Activated CD4-positive, alpha-beta T cell treated with anti-CD3 and anti-CD28 coated beads, Interleukin-2, amount 50 U/mL, for 16 hours (primary cell): ENCODE data around the gene RUNX3.
"Not testable (repeated sequence)": the region's sequence is repeated elsewhere in the genome, so short reads cannot be mapped to it uniquely, and the experiment has no call there.

Source experiments
- DNase-seq: peaks from one replicate; pipeline ENCODE4 v3.0.0-alpha.2; 2020

Gene RUNX3

DNA sequence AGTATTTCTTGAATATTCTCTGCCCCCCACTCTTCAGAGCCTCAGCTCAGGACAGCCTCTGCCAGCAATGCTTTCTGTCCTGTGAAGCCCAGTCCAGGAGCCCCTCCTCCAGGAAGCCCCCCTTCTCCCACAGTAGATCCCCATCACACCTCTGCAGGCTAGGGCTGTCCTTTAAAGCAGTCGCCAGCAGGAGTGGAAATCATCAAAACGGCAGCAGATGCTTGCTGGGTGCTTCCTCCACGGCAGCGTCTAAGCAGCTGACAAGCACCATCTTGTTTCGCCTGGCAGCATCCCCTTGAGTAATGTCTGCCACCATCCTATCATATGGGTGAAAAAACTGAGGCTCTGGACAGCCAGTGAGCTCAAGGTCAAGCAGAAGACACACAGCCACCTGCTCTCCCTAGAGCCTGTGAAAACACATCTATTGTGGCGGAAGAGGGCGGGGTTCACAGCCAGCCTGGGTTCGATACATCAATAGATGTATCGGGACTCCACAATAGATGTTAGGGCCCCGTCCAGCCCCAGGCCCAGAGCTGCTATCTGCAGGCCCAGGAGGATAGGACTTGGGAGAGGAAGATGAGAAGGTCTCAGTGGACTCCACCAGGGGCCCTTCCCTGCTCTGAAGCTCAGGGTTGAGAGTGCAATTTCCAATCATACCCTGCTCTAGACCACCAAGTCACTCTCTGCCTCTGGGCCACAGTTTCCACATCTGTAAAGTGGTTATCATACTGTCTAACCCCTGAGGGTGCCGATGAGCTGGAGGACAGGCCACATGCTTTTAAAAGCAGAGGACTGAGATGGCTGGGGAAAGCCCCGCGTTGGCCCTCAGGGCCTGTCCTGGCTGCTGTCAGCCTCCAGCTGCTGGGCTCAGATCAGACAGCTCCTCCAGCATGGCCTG, 17.5 kb downstream of the RUNX3 start:
- DNase-seq: no peak

DNA sequence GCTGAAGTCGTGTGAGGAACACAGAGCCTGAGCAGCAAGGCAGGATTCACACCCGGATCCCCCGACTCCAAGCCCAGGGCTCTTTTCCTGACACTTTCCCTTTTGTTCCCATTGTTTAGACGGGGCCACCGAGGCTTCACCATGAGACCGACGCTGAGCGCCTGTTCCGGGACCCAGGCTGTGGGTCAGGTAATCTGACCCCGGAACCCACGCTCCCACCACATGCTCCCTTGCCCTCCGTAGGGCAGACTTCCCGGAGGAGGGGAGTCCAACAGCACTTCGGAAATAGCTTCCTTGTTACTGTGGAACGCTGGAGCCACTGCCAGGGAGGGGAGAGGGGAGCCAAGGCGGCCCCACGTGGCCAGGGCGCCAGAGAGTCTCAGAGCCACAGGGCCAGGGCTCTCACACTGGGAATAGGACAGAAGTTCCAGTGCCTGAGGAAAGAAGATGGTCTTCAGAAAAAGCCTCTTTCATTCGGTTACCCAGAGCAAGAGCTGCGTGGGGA, 18.4 kb downstream of the RUNX3 start:
- DNase-seq: no peak

DNA sequence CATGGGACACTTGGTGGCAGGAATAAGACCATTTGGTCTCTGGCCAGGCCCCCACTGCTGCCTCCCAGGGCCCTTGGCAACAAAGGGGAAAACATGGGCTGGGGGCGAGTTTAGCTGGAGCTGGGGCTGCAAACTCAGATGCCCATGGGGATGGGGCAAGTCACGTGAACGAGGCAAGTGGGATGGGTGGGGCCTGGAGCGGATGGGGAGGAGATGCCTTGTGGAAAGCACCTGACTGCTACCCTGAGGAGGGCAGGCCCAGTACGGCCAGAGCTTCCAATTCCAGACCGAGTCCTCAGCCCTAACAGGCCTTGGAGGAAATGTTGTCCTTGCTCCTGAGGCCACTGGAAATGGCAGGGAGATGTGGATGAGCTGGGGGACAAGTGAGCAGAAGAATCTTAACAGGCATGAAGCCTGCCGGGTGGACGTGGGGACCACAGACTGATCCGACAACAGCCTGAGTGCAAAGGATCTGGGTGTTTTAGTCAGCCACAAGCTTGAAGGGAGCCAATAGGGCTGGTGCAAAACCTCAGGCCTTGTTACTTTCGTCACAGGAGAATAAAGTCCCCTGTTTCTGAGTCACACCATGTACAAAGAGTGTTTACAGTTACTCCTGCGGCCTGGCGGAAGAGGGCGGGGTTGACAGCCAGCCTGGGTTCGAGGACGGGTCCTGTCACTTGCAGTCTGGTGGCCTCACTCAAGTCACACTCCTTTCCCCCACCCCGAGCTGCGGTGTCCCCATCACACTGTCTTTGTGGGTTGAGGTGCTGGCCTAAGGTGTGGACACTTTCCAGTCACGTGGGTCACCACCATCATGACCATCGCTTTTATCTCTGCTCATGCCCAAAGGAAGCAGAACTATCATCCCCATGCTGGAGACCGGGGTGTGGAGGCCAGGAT, 19.1 kb downstream of the RUNX3 start:
- DNase-seq: peak; percentile 82

DNA sequence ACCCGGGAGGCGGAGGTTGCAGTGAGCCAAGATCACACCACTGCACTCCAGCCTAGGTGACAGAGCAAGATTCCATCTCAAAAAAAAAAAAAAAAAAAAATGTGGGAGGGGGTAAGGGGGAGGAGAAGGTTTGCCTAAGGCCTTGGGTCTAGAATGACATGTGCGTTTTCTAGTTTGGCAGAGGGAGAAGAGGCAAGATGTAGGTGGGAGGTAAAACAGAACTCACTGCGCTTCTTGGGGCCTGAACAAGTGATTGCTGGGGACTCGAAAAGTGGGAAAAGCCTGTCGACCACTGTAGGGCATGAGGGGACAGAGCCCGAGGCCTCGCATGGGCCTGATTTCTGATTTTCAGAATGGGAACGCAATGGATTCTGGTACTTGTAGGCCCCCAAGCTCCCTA, 19.9 kb downstream of the RUNX3 start:
- DNase-seq: no peak

DNA sequence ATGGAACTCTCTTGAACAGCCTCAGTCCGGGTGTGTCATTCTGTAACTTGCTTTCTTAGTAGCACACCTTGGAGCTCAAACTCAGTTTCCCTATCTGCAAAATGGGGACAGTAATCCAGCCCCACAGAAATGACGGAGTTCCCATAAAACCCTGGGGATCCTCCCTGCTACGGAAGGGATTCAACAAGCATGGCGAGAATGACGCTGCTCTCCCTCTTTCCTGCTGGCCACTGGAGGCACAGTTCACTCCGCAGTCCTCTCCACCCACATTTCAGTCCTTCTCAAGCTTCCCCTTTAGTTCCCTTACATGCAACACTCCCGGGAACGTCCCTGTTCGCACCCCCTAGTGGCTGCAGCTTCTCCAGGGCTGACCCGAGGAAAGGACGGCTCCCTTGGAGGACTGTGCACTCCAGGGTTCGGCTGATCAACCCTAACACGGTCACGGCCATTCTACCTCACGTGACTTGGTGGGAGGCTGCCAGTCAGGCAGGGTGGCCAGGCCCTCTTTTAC, 20.6 kb downstream of the RUNX3 start:
- no peak for DNase-seq

DNA sequence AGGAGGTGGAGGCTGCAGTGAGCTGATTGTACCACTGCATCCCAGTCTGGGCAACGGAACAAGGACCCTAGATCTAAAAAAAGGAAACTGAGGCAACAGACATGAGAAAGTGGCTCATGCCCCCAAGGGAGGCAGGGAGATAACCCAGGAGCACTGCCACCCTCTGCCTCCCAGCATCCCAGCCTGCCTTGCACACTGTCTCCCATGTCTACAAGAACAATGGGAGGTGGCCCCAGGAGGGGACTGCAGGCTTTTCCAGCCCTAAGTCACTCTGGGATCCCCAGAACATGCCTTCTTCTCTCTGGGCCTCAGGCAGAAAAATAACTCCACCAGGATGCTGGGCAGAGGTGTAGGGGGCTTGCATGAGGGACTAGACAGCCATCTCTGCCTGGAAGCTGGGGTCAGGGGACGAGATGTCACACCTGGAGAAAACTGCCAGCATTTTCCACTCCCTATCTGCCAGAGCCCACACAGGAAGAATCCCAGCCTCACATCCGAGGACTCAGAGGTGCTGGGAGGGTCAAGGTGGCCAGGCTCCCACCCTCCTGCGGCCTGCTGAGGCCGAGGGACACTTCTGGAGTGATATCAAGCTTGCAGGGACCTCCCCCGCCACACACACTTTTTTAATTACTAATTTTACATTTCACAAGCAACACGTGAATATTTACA, 21.4 kb downstream of the RUNX3 start:
- no peak for DNase-seq

DNA sequence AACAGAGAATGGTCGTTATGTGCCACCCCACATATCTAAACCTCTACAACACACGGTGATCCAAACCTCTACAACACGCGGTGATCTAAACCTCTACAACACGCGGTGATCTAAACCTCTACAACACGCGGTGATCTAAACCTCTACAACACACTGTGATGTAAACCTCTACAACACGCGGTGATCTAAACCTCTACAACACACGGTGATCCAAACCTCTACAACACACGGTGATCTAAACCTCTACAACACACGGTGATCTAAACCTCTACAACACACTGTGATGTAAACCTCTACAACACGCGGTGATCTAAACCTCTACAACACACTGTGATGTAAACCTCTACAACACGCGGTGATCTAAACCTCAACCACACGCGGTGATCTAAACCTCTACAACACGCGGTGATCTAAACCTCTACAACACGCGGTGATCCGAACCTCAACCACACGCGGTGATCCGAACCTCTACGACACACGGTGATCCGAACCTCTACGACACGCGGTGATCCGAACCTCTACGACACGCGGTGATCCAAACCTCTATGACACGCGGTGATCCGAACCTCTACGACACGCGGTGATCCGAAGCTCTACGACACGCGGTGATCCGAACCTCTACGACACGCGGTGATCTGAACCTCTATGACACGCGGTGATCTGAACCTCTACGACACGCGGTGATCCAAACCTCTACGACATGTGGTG, 22.3 kb downstream of the RUNX3 start:
- not testable (repeated sequence) for DNase-seq

DNA sequence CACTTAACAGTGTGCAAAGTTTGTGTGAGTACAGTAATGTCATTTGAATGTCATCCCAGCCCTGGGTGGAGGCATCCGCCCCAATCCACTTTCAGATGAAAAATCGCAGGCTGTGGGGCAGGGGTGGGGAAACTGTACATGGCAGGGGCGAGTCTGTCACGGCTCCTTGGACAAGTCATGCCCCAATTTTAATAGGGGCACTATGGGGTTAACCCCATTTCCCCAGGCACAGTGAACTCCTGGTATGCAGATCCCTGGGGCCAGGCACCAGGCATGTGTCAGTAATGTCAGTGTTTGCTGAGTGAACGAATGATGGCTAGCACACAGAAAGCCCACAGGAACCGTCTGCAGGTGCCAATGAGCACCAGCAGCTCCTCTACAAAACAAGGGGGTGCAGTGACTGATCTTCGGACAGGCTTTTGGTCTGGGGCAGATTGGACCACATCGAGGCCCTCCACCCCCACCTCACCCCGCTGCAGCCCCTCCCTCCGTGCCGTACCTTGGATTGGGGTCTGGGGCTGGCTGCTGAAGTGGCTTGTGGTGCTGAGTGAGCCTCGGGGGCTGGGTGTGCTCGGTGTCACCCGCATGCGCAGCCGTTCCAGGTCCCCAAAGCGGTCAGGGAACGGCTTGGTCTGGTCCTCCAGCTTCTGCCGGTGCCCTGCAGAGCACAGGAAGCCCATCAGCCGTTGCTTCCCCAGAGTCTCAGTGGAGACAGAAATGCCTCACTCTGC, 23.2 kb downstream of the RUNX3 start:
- no peak for DNase-seq

DNA sequence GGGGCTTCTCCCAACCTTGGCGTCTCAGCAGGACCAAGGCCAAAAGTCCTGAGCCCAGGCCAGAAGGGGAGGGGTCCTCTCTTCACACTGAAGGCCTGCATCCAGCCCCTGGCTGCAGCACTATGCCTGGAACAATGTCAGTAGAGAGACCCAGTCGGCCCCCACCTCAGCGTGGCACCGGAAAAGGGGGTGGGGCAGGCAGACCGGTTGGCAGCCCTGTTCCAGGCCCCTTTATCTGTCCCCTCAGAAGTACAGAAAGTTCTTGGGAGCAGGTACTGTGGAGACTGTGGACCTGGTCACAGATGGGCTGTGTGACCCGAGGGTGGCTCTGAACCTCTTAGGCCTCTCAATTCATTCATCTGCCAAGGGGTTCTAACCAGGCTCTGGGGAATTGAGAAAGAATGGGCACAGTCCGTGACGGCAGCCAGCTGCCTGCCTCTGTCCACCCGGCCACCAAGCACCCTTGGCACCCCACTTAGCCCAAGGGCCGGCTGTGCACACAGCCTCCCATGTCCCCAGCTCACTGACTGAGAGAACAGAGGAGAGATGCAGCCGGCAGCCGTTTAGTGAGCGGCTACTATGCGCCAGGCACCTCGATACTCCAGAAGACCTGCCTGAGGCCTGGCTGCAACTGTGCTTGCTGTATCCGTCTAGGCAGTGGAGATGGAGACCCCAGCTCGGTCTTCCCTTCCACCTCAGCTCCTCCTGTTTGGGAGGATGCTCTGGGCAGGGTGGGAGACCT, 23.9 kb downstream of the RUNX3 start:
- DNase-seq: no peak

DNA sequence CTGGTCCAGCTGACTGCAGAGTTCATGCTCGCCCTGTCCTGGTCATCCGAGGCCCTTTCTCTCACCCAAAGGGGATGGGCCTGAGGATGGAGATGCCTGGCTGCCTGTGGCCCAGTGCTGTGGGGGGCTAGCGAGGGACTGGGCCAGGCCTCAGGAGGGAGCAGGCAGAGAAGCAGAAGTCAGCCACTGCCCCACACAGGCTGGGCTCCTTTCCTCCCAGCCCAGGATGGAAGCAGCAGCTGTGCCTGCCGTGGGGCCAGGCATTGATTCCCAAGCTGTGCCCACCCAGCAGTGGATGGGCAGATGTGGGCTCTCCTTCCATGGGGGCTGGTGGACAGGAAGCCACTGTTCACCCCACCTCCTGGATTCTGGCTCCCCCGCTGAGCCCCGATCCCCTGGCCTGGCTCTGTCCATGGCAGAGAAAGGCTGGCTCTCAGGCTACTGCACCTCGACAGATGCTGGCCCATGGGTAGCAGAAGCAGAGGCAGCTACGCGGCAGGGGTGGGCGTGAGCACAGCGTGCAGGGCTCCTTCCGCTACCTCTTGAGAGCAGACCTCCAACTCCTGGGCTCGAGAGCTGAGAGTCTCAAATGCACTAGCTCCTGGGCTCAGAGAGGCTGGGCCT, 24.6 kb downstream of the RUNX3 start:
- DNase-seq: no peak

DNA sequence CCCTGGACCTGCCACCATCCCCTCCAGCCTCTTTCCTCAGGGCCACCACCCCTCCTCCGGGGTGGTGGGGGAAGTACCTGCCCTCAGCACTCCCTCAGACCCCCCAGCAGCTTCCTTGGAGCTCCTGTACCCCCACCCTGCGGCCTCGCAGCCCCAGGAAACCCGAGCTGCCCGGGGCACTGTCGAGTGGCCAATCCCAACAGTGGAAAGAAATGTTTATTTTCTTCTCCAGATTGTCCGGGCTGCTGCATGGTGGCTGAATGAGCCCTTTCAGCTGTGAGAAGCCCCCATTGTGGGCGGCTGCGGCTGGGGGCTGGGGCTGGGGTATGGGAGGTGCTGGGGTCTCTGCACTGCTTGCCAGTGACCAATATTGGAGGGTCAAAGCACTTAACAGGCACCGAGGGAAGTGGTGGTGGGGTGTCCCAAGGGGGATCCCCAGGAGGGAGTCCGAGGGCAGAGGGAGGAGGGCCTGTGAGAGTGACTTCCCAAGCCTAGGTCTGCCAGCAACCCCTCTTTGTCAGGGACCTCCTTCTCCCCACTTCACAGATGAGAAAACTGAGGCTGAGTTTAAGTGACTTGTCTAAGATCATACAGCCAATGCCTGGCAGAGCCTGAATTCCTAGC, 25.2 kb downstream of the RUNX3 start:
- no peak for DNase-seq

DNA sequence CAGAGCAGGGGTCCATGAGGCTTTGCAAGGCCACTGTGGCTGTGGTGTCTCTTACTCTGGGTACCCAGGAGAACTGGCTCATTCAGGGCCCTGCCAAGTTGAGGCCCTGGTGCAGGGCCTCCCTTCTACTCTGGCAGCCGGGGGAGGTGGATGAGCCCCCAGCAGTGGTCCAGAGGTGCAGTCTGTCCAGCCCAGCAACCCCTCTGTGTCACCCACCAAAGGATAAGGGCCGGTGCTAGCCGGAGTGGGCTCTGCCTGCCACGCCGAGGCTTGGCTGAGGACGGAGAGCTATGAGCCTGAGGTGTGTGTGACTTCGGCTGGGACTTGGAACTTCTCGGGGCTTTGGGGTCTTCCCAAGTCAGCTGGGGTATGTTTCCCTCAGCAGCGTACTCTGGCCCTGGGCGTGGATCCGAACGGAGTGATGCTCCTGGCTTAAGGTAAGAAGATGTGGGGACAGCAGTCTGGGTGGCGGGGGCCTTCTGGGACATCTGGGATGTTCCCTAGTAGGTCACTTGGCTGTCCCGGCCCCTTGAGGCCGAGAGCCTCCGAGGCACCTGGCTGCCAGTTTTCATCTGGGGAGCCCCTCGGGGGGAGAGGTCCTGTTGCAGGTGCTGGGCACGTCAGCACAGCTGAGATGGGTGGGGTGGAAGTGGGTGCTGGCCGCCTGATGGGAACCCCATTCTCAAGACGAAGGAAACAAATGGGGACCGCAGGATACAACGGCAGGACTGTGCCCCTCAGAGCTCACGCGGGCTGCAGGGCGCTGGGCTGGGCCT, 25.9 kb downstream of the RUNX3 start:
- no peak for DNase-seq

DNA sequence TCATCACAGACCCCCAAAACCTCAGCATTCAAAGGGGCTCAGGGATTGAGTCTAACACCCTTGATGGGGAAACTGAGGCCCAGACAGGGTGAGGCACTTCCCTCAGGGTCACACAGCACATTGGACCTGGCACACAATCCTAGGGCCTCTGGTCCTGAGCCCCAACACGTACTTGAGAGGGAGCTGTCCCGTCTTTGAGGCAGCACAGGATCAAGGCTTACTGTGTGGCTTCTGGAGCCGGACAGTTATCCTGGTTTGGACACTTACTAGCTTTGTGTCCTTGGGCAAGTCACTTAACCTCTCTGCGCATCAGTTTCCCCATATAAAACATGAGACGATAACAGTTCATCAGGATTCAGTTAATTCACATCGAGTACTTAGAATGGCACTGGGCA, 26.5 kb downstream of the RUNX3 start:
- DNase-seq: no peak

DNA sequence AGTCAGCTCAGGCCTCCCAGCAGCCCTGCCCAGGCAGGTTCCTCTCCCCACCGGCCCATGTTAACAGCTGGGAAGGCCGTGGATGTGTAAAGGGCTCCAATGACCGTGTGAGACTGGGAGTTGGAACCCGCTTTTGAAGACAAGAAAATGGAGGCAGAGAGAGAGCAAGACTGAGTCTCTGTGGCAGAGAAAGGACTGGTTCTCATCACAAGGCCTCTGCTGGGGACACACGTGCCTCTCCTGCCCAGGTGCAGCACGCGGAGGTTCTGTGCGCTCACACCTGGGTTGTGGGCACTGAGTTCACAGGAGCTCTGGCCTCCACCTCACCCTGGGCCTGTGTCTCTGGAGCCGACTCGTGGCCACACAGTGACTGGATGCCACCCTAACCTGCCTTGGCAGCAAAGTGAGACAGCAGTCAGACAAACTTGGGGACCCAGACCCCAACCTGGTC, 27.0 kb downstream of the RUNX3 start:
- DNase-seq: no peak

DNA sequence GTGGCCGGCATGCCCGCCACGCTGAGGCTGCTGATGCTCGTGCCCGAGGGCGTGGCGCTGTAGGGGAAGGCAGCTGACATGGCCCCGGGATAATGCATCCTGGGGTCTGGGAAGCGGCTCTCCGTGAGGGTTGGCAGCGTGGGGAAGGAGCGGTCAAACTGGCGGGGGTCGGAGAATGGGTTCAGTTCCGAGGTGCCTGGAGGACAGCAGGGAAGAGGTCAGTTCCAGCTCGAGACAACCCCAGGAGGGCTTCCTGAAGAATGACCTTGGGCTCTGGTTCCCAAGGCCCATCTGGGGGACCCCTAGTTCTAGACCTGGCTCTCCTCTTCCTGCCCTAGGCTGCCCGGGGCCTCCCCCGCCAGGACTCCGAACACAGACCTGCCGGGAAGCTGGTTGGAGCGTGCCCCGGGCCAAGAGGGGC, 27.6 kb downstream of the RUNX3 start:
- no peak for DNase-seq

DNA sequence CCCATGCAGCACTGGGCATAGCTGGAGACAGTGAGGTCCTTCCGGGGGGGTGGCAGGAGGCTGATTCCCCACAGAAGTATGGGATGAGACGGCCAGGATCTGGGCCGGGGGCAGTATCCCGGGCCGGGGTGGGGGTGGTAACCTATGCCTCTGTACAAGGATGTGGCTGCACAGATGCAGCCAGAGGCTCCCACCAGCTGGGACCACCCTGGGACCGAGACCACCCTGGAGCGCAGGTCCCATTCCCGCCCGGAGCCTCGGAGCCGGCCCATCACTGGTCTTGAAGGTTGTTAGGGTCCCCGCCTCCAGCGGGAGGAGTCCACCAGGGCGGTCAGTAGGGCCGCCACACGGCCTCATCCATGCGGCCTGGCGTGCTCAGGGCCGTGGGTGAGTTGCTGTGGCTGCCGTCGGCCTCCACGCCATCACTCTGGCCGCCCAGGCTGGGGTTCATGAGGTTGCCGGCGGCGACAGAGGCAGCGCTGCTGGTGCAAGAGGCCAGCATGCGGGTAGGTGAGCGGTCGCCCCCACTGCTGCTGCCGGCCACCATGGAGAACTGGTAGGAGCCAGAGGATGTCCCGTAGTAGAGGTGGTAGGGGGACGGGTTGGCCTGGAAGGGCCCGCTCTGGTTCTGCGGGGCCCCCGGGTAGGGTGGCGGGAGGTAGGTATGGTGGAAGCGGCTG, 28.1 kb downstream of the RUNX3 start:
- DNase-seq: no peak

DNA sequence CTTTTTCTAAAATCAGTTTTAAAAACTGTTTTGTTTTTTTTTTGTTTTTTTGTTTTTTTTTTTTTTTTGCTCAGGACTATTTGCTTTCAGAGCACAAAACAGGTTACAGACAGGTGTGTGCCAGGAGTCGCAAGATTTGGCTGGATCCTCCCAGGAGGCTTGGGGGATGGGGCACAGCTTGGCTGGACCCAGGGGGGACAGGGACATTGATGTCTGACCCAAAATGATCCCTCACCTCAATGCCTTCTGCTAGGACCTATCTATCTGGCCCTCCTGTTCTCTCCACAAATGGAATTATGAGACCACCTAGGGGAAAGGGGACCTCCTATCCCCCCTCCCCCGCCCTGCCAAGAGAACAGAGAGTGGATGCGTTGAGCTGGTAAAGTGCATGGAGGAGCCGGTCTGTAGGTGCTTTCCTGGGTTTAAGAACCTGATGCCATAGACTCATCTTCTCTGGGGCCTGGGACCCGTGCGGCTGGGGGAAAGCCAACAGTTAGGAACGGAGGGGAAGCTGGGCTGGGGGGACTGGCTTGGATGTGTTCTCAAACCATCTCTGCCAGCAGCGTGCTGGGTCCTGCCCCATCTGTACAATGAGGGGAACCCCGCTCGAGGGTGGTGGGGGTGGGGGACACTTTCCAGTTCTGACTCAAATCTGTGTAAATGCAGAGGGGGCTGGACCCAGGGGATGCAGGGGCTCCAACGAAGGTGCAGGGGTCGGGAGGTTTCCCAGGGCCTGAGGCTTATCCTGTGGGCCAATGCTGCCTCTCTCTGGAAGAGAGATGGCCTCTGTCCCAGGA, 28.9 kb downstream of the RUNX3 start:
- DNase-seq: no peak

DNA sequence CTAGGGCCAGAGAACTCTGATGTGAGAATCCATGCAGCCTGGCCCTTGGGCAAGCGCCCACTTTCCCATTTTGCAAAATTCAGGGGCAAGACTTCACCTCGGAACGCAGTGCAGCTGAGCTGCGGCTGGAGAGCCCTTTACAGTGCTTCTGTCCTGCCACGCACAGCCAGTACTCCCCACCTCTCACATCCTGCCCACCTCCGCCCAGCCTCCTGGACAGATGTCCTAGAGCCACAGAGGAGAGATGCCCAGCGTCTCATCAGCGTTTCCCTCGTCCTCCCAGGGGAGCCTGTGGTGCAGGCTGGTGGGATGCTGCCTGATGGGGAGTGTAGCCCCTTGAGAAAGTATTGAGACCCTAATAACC, 29.6 kb downstream of the RUNX3 start:
- no peak for DNase-seq
